Small intestine (tissue), 7 donors: ENCODE results near the gene PDZD7. TPM values are rescaled to one million over a fixed set of nuclear protein-coding genes. Genes with fewer than 3 reads are reported as not detected.
A peak's percentile ranks its signal among the peaks of the same experiment; 100 is the strongest.

Experiments
- DNase-seq, 2 donors: peaks; one replicate each; pipeline versions ENCODE4 v3.0.0 to v3.0.0-alpha.2; 2013
- FAIRE-seq: peaks from 2 replicates; lab custom pipeline; 2012; peaks lifted over from hg19 to GRCh38; lab: Jason Lieb, UNC
- H3K27ac ChIP-seq, 3 donors: one replicate each; pipeline ENCODE4 v1.5.1; 2013; ENCODE audit warnings: low read length in 2 of 3, mild to moderate bottlenecking in 2 of 3, control low read depth in 1 of 3, inconsistent platforms in 1 of 3, low read depth in 1 of 3, moderate library complexity in 1 of 3
- H3K27me3 ChIP-seq, 3 donors: one replicate each; pipeline ENCODE4 v1.6.1; 2013; ENCODE audit warnings: low read length in 3 of 3, inconsistent platforms in 1 of 3; ENCODE audit not compliant: control insufficient read depth in 3 of 3, insufficient read depth in 3 of 3
- H3K36me3 ChIP-seq, 3 donors: one replicate each; pipeline ENCODE4 v1.6.1; 2013; ENCODE audit warnings: low read length in 3 of 3, inconsistent platforms in 1 of 3, low read depth in 1 of 3, mild to moderate bottlenecking in 1 of 3, moderate library complexity in 1 of 3; ENCODE audit not compliant: control insufficient read depth in 3 of 3, insufficient read depth in 2 of 3
- H3K4me1 ChIP-seq, 3 donors: one replicate each; pipeline ENCODE4 v1.6.1; 2013; ENCODE audit warnings: low read length in 2 of 3, inconsistent platforms in 1 of 3, low read depth in 1 of 3, mild to moderate bottlenecking in 1 of 3, moderate library complexity in 1 of 3; ENCODE audit not compliant: control insufficient read depth in 3 of 3, insufficient read depth in 2 of 3
- H3K4me3 ChIP-seq, 3 donors: one replicate each; pipeline ENCODE4 v1.5.1; 2013; ENCODE audit warnings: low read length in 3 of 3, control low read depth in 1 of 3, inconsistent platforms in 1 of 3, low read depth in 1 of 3, mild to moderate bottlenecking in 1 of 3, moderate library complexity in 1 of 3
- H3K9me3 ChIP-seq, 2 donors: one replicate each; pipeline ENCODE4 v1.6.1; 2013; ENCODE audit warnings: low read depth in 1 of 2, low read length in 1 of 2; ENCODE audit not compliant: control insufficient read depth in 2 of 2, insufficient read depth in 1 of 2
- WGBS, 3 donors: extraction: QIAGEN DNeasy Blood & Tissue Kit; methylation state at CpG; one replicate each; pipeline ENCODE4 v1.1.7; 2013; 5-methylcytosine and 5-hydroxymethylcytosine counted together
- polyA plus RNA-seq, 4 donors: library from polyadenylated mRNA; stranded (reverse) in 3 of 4; unstranded in 1 of 4; fragments of 200-250 nt in 3 of 4; fragments of 120-200 nt in 1 of 4; gene quantifications; one replicate each; pipeline versions ENCODE4 v1.2.1 to v1.2.3, GENCODE V29; 2013
- donor health status: healthy with polysubstance abuse.
- donor health status: control.
- donor health status: control.
- donor health status: Bipolar disorder and iron deficiency.
- donor health status: healthy.

PDZD7 gene
- polyA plus RNA-seq, 4 donors: 3.1 to 52.6 (median 28.8) TPM

DNA sequence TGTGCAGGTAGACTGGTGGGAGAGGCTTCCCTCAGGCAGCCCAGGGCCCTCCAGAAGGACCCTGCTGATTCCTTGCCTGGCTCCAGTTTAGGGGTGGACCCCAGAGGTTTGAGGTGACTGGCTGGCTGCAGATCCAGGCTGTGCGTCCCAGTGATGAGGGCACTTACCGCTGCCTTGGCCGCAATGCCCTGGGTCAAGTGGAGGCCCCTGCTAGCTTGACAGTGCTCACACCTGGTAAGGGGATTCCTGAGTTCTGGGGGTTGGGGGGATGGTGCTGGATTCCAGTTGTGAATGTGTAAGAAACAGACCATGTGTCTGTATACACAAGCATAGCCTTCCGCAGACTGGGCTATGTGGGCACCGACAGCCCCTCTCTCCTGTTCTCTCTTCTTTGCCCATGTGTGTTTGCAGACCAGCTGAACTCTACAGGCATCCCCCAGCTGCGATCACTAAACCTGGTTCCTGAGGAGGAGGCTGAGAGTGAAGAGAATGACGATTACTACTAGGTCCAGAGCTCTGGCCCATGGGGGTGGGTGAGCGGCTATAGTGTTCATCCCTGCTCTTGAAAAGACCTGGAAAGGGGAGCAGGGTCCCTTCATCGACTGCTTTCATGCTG, 33.6 kb upstream of the PDZD7 start:
- WGBS, 3 donors: 92 to 97% (median 97%) methylated on average over 9 of the region's 9 CpGs
- H3K4me1 ChIP-seq: peaks cover 0 to 54% (median 6%) of the 10 kb centered on the region in 3 donors
- FAIRE-seq: no peak
- no peak overlapping the region for H3K27ac ChIP-seq
- peaks cover 0 to 8% (median 0%) of the 10 kb centered on the region in 3 donors for H3K36me3 ChIP-seq
- H3K27me3 ChIP-seq: peaks cover 0 to 3% (median 0%) of the 10 kb centered on the region in 3 donors
- no peak for DNase-seq
- H3K9me3 ChIP-seq: no peaks in the 10 kb centered on the region
- H3K4me3 ChIP-seq: no peak overlapping the region

DNA sequence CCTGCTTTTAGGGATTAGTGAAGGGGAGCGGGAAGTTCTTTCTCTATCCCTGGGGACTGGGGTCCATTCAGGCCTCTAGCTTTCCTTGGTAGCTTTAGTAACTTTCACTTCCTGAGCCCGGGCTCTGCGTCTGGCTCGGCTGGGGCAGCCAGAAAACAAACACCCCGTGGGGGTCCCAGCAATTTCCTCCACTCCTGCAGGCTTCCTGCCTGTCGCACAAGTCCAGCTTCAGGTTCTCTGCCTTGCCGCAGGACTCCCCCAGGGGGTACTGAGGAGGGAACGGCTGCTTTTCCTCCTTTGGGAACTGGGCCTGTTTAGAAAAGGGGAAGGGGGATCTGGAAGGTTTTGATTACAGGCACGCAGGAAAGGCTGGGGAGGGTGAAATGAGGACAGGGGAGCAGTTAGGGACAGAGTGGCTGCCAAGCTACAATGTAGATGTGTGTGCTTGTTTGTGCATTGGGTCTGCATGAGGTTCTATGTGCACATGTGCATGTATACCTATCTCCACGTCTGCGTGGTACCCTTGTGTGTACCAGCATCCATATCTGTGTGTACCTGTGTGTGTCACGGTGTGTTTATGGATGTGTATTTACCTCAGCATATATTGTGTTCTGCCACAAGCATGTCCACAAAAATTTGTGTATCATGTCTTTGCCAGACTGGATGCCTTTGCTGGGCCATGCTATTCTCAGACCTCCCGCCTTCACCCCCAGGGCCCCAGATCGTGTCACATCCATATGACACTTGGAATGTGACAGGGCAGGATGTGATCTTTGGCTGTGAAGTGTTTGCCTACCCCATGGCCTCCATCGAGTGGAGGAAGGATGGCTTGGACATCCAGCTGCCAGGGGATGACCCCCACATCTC, 32.9 kb upstream of the PDZD7 start:
- WGBS, 3 donors: 56 to 71% (median 65%) methylated on average over 15 of the region's 15 CpGs
- DNase-seq: no peak
- Histone ChIP-seq H3K27ac (peak overlapping the region in 1 of 3 donors; percentile 95), H3K36me3 (peaks cover 0 to 8% (median 0%) of the 10 kb centered on the region in 3 donors), H3K4me1 (peaks cover 0 to 56% (median 6%) of the 10 kb centered on the region in 3 donors), H3K4me3 (peak overlapping the region in 1 of 3 donors; percentile 84), H3K9me3 (no peaks in the 10 kb centered on the region), H3K27me3 (peaks cover 0 to 3% (median 0%) of the 10 kb centered on the region in 3 donors)
- FAIRE-seq: no peak

DNA sequence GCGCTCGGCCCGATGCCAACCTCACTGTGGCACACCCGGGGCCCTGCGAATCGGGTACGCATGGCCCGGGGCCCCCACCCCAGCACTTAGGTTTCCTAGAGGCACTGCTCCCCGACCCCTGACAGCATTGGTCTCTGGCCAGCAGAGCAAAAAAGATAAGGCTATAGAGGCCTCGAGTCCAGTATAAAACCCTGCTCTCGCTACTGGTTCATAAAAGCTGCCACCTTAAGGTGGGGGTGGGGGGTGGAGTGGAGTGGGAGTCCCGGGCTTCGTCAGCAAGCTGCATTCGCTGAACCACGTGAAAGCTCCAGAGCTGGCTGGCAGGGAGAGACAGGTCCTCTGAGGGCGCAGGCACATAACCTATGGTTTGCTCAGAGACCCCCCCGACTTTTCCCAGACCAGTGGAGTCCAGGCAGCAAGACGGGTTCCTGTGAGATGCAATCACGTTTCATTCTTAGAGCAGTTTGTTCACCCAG, 32.2 kb upstream of the PDZD7 start:
- peaks cover 0 to 8% (median 0%) of the 10 kb centered on the region in 3 donors for H3K36me3 ChIP-seq
- H3K27ac ChIP-seq: peak overlapping the region; percentile 25 to 99 (median 95)
- H3K9me3 ChIP-seq: no peaks in the 10 kb centered on the region
- H3K27me3 ChIP-seq: peaks cover 0 to 3% (median 0%) of the 10 kb centered on the region in 3 donors
- peaks cover 0 to 56% (median 6%) of the 10 kb centered on the region in 3 donors for H3K4me1 ChIP-seq
- FAIRE-seq (no peak), DNase-seq (no peak)
- 13 to 19% (median 16%) methylated on average over 15 to 19 of the region's 19 CpGs for WGBS, 3 donors
- peak overlapping the region in 2 of 3 donors; percentile 76 to 84 for H3K4me3 ChIP-seq

DNA sequence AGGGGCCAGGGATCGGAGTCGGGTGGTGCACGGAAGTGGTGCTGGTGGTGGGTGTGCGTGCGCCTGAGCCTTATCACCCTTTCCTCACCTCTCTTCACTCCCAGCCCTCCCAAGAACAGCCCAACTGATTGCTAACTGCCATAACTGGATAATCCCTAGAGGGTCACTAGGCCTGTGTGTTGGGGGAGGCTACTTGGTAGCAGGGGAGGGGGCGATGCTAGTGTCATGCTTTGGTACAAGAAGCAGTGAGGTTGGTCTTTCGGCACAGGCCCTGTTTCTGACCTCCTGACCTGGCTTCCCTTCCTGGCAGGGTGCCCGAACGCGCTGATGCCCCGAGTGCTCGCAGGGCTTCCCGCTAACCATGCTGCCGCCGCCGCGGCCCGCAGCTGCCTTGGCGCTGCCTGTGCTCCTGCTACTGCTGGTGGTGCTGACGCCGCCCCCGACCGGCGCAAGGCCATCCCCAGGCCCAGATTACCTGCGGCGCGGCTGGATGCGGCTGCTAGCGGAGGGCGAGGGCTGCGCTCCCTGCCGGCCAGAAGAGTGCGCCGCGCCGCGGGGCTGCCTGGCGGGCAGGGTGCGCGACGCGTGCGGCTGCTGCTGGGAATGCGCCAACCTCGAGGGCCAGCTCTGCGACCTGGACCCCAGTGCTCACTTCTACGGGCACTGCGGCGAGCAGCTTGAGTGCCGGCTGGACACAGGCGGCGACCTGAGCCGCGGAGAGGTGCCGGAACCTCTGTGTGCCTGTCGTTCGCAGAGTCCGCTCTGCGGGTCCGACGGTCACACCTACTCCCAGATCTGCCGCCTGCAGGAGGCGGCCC, 31.5 kb upstream of the PDZD7 start:
- Histone ChIP-seq H3K4me1 (peaks cover 0 to 56% (median 6%) of the 10 kb centered on the region in 3 donors), H3K4me3 (peak overlapping the region; percentile 12 to 84 (median 76)), H3K27me3 (peaks cover 0 to 3% (median 0%) of the 10 kb centered on the region in 3 donors), H3K27ac (peak overlapping the region; percentile 95 to 100 (median 99)), H3K36me3 (peaks cover 0 to 8% (median 0%) of the 10 kb centered on the region in 3 donors), H3K9me3 (no peaks in the 10 kb centered on the region)
- no peak for FAIRE-seq
- WGBS, 3 donors: 7 to 8% (median 7%) methylated on average over 57 to 63 of the region's 63 CpGs
- peak; percentile 86 to 89 for DNase-seq

DNA sequence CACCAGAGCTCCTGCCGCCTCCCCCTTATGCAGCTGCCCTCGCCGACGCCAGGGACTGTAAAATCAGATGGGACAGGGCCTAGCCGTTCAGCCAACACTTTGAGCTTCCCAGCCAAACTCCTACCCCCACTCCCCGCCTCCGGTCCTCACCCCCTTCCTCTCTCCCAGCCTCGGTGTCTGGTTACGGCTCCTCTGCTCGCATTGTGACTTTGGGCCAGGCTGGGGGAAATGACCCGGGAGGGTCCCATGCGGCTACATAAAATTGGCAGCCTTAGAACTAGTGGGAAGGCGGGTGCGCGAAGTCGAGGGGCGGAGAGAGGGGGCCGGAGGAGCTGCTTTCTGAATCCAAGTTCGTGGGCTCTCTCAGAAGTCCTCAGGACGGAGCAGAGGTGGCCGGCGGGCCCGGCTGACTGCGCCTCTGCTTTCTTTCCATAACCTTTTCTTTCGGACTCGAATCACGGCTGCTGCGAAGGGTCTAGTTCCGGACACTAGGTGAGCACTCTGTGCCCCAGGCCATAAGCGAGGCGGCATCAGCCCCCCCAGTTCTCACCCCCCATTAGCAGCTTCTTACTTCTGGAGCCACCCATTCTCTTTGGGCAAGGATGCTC, 30.8 kb upstream of the PDZD7 start, which contains the start of gene KAZALD1:
Gene KAZALD1 (plus strand): TSS at position 366 of the 608 bp plus-strand sequence. CDS start 604 bp downstream, outside the sequence.
- Histone ChIP-seq H3K27me3 (peaks cover 0 to 3% (median 0%) of the 10 kb centered on the region in 3 donors), H3K4me3 (peak within 1 kb of the TSS; percentile 76 to 93 (median 84)), H3K9me3 (no peaks in the 10 kb centered on the region), H3K36me3 (peaks cover 0 to 8% (median 0%) of the 10 kb centered on the region in 3 donors), H3K4me1 (peaks cover 0 to 56% (median 6%) of the 10 kb centered on the region in 3 donors), H3K27ac (peak within 1 kb of the TSS; percentile 95 to 100 (median 99))
- DNase-seq (no peak), FAIRE-seq (no peak)
- WGBS, 3 donors: 44 to 52% (median 47%) methylated on average over 31 of the region's 31 CpGs

DNA sequence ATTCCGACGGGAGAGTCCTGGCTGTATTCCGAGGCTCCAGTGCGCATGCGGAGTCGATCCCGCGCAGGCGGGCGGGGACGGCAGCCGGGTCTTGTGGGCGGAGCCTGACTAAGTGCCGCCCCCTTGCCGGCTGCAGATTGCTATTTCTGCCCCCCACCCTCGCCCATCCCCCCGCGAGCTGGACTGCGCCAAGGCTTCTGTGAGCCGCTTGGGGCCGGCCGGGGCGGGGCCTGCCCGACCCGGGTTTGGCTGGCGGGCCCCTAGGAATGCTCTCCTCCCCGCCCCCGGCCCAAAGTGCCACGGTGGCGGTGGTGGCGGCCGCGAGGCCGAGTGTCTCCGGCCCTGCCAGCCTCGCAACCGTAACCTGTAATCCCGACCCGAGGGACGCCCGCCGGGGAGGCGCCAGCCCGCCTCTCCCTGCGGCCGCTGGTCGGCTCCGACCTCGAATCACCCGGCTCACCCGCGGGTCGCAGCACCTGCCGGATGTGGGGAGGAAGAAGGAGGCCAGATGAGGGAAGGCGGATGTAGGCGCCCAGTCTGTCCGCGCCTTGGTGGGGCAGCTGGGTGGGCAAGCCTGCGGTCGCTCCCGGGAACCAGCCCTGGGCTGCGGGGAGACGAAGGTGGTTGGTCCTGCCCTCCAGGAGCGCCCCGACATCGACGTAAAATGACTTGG, 30.2 kb upstream of the PDZD7 start:
- no peak for FAIRE-seq
- 0 to 1% (median 0%) methylated on average over 45 to 67 of the region's 67 CpGs for WGBS, 3 donors
- Histone ChIP-seq H3K27ac (peak overlapping the region; percentile 95 to 100 (median 99)), H3K36me3 (peaks cover 0 to 8% (median 0%) of the 10 kb centered on the region in 3 donors), H3K9me3 (no peaks in the 10 kb centered on the region), H3K27me3 (peaks cover 0 to 3% (median 0%) of the 10 kb centered on the region in 3 donors), H3K4me3 (peak overlapping the region; percentile 76 to 93 (median 84)), H3K4me1 (peaks cover 0 to 58% (median 6%) of the 10 kb centered on the region in 3 donors)
- peak; percentile 94 to 98 for DNase-seq
